ENCODE measurements around the gene SCLY. TPM values are rescaled to one million over a fixed set of nuclear protein-coding genes. Genes with fewer than 3 reads are reported as not detected.

SCLY gene
- total and polyA plus RNA-seq, 7 donors: 4.6 to 10.1 (median 6.5) TPM

DNA sequence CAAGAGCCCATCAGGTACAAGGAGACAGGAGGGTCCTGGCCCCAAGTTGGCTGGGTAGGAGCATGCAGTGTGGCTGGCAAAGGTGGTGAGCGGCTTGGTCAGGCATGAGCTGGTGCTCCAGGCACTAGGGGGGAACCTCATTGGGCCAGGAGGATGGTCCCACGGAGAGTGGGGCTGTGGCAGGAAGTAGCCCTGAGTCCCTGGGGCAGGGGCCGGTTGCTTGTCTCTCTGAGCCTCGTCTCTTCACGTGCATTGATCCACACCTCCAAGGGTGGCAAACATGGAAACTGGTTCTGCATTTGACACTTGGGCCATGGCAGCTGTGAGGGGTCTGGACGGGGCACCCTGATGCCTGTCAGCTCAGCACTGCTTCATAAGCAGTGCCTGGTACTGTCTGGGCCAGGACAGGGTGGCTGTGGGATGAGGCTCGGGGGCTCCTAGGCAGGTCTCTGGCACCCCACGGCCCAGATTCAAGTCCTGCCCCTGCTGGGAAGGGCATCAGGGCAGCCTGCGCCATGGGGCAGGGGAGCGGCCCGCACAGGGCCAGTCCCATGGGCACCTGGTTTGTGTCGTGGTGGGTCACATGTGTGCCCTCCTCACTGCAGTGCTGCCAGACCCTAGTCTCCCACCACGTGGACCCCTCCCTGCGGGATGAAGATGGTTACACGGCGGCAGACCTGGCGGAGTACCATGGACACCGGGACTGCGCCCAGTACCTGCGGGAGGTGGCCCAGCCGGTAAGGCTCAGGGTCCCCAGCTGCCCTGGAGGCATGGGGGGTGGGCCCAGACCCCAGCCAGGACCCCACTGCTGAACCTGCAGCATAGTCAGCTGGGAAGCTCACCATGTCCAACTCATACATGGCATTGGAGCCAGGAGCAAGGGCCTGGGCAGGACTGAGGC, 55.7 kb downstream of the SCLY start:
- TF ChIP-seq CTCF (IDR thresholded peaks at IDR 0.05): no peak
- H3K9me3 ChIP-seq: peaks cover 3% of the 10 kb centered on the region
- no peak for ATAC-seq
- peak; percentile 9 to 41 for DNase-seq
- intact Hi-C loops (cut with DNase I): no loop called here
- no peaks in the 10 kb centered on the region for H3K27me3 ChIP-seq (ENCODE audit: insufficient read depth in 3 of 3, low read length in 2 of 3)
- H3K27ac ChIP-seq: no peak overlapping the region
- WGBS, 3 donors: 89% methylated on average over 20 to 21 of the region's 21 CpGs
- no peaks in the 10 kb centered on the region for H3K36me3 ChIP-seq (ENCODE audit: insufficient read depth in 1 of 2, low read depth in 1 of 2)
- H3K4me1 ChIP-seq: no peaks in the 10 kb centered on the region
- H3K4me3 ChIP-seq: no peak overlapping the region

- ATAC-seq (peak in 3 of 4 donors; percentile 14 to 80 (median 47)), DNase-seq (peak in 1 of 2 donors; percentile 13)
- no peaks in the 10 kb centered on the region for H3K27me3 ChIP-seq (ENCODE audit: insufficient read depth in 3 of 3, low read length in 2 of 3)
- no peaks in the 10 kb centered on the region for H3K36me3 ChIP-seq (ENCODE audit: insufficient read depth in 1 of 2, low read depth in 1 of 2)
- no peak overlapping the region for H3K4me3 ChIP-seq
- no peak for TF ChIP-seq CTCF (IDR thresholded peaks at IDR 0.05)
- H3K9me3 ChIP-seq: peaks cover 3% of the 10 kb centered on the region
- 64 to 67% (median 67%) methylated on average over 11 of the region's 11 CpGs for WGBS, 3 donors
- no peaks in the 10 kb centered on the region for H3K4me1 ChIP-seq
- intact Hi-C loops (cut with DNase I): no loop called here
- H3K27ac ChIP-seq: no peak overlapping the region
These were observed 56.7 kb downstream of the SCLY start for GRCh38 chr2:238117199-238118154.

- no peaks in the 10 kb centered on the region for H3K4me1 ChIP-seq
- ATAC-seq: no peak
- peak; percentile 7 to 36 for DNase-seq
- no peaks in the 10 kb centered on the region for H3K9me3 ChIP-seq
- H3K27ac ChIP-seq: no peak overlapping the region
- TF ChIP-seq CTCF (IDR thresholded peaks at IDR 0.05): no peak
- intact Hi-C loops (cut with DNase I): no loop called here
- H3K4me3 ChIP-seq: no peak overlapping the region
- no peaks in the 10 kb centered on the region for H3K36me3 ChIP-seq (ENCODE audit: insufficient read depth in 1 of 2, low read depth in 1 of 2)
- no peaks in the 10 kb centered on the region for H3K27me3 ChIP-seq (ENCODE audit: insufficient read depth in 3 of 3, low read length in 2 of 3)
- WGBS, 3 donors: 55 to 64% (median 60%) methylated on average over 15 of the region's 15 CpGs
These were observed 59.1 kb downstream of the SCLY start for GRCh38 chr2:238119756-238120462.

DNA sequence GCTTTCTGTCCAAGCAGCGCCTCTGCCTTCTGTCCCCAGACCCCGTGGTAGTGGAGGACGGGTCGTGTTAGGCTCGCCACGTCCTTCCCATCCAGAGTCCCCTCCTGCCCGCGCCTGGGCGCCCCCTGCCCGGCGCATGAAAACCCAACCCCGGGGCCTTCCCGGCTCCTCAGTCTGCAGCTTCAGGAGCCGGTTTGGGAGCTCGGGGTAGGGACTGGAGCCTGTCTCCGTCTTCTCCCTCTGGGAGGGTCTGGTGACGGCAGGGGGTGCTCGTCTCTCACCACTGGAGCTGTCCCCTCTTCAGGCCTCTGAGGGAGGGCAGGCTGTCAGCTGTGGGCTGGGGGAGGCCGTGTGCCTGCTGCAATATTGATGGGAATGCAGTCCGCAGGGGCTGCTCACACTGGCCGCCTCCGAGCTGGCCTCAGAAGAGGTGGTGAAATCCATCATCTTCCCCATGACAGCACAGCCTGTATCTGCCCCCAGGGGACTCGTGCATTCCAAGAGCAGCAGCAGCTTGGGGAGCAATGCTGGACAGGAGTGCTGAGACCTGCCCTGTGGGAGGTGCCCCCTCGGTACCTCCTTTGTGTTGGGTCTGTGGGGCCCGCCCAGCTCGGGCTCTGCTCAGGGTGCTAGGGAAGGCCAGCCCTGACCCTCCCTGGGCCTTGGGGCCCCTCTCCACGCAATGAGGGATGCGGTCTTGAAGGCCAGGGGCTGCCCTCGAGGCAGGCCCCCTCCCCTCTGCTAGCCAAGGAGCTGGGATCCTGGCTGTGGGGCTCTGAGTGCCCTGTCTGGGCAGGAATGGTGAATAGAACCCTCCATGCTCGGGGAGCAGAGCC, 59.9 kb downstream of the SCLY start:
- no peaks in the 10 kb centered on the region for H3K9me3 ChIP-seq
- ATAC-seq: peak; percentile 41 to 85 (median 76)
- no peaks in the 10 kb centered on the region for H3K36me3 ChIP-seq (ENCODE audit: insufficient read depth in 1 of 2, low read depth in 1 of 2)
- no peaks in the 10 kb centered on the region for H3K27me3 ChIP-seq (ENCODE audit: insufficient read depth in 3 of 3, low read length in 2 of 3)
- H3K27ac ChIP-seq: no peak overlapping the region
- intact Hi-C loops (cut with DNase I): no loop called here
- peak; percentile 28 to 58 for DNase-seq
- H3K4me1 ChIP-seq: no peaks in the 10 kb centered on the region
- WGBS, 3 donors: 41 to 47% (median 43%) methylated on average over 27 to 30 of the region's 30 CpGs
- TF ChIP-seq CTCF (IDR thresholded peaks at IDR 0.05): peak; percentile 11
- no peak overlapping the region for H3K4me3 ChIP-seq

Measured in psoas muscle (tissue), 8 donors.